ENCODE results near the gene UHRF2.
A peak's percentile ranks its signal among the peaks of the same experiment; 100 is the strongest.
"Not testable (repeated sequence)": the region's sequence is repeated elsewhere in the genome, so short reads cannot be mapped to it uniquely, and the experiment has no call there.

UHRF2 gene

DNA sequence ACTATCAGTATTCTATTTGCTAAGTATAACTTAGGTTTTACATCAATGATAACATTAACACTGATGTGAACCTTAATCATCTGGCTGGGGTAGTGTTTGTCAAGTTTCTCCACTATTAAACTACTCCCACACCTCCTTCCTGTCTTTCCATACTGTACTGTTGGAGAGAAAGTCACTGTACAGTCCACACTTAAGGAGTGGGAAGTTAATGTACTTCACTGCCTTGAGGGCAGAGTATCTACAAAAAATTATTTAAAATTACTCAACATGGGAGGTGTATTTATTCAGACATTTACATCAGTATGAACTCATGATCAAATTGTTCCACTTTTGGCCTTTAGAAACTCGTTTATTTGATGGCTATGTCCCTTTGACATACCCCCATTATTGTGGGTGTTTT, 11.9 kb downstream of the UHRF2 start:
- intact Hi-C loops (cut with DNase I): no loop called here
- no peak for DNase-seq

- no peak for DNase-seq
- intact Hi-C loops (cut with DNase I): no loop called here
Observed at GRCh38 chr9:6426117-6426516, 13.1 kb downstream of the UHRF2 start.

- no peak for DNase-seq
- intact Hi-C loops (cut with DNase I): no loop called here
Observed at GRCh38 chr9:6428940-6429889, 16.2 kb downstream of the UHRF2 start.

DNA sequence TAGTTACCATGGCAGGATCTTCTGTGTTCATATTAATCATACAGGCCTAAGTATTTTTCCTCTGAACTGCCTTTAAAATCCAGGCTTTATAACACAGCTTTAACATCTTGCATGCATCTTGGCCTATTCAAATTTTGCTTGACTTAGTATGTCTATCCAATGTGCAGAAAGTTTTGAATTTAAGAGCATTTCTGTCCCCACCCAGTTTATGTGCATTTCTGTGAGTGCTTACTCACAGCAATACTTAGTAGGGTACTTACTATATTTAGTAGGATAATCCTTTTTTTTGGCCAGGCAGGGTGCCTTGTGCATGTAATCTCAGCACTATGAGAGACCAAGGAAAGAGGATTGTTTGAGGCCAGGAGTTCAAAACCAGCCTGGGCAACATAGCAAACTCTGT, 18.0 kb downstream of the UHRF2 start:
- intact Hi-C loops (cut with DNase I): no loop called here
- DNase-seq: no peak

DNA sequence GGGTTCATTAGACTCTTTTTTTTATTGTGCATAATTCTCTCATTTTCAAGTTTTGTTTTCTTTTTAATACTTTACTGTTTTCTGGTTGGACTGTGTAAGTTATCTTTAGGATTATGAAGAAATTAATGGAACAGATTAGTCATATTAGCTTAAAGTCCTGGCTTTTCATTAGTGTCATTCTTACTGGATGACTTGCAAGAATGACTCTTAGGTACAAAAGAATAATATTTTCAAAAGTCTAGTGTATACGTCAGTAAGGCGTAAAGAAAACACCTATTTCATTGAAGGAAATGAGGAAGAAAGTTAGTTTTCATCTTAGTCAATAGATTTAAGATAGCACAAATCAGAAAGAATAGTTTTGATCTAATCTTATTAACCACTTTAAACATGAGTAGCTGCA, 20.4 kb downstream of the UHRF2 start:
- no peak for DNase-seq
- intact Hi-C loops (cut with DNase I): no loop called here

DNA sequence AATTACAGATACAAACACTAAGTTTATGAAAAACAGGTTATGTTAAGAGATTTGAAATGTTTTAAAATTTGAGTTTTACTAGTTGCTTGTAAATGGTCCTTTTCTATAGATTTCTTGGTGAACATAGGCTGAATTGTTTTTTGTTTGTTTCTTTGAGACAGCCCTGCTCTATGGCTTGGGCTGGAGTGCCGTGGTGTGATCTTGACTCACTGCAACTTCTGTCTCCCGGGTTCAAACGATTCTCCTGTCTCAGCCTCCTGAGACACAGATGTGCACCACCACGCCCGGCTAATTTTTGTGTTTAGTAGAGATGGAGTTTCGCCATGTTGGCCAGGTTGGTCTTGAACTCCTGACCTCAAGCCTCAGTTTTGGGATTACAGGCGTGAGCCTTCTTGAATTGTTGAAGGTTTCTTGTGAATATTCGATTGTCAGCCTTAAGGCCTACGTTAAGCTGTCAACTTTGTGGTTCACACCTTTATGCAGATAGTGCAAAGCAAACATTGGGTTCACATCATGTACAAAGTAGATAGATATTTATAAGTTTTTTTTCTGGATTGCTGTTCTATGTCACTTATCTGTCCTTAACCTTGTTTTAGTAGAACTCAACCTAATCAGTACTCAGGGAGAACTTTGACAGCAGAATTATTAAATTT, 26.2 kb downstream of the UHRF2 start:
- DNase-seq: no peak

GRCh38 chr9:6440405-6440804, 27.4 kb downstream of the UHRF2 start:
- intact Hi-C loops (cut with DNase I): no loop called here
- DNase-seq: no peak

More for the DNA sequence above, 26.2 kb downstream of the UHRF2 start:
- intact Hi-C loops (cut with DNase I): no loop called here

DNA sequence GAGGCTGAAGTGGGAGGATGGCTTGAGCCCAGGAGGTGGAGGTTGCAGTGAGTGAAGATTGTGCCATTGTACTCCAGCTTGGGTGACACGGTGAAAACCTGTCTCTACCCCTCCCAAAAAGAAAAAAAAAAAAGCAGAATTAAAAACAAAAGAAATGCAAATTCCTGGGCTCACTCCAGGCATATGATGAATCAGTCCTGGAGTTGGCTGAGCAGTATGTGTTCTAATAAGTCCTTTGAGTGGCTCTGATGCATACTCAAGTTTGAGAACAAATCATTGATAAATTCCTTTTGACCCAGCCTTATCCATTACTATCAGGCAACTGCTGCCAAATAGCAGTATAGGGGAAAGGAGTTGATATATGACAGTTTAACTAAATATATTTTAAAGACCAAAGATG, 28.3 kb downstream of the UHRF2 start:
- no peak for DNase-seq
- intact Hi-C loops (cut with DNase I): no loop called here

DNA sequence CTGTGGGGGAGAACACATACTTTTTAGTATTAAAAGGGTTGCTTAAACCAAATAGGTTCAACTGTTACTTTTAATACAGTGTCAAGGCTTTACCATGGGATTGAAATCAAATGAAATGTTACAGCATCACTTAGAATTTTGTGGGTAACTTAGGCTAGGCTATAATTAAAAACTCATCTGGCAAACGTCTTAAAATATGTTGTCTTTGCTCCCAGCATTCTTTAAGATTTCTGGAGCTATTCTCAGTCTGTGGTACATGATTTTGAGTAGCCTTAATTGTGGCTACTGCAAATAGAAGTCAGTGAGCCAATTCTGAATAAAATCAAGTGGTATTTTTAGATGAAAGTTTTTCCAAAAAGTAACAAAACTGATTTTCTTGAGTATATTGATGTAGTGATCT, 30.7 kb downstream of the UHRF2 start:
- DNase-seq: no peak
- intact Hi-C loops (cut with DNase I): no loop called here

GRCh38 chr9:6444128-6444527, 31.1 kb downstream of the UHRF2 start:
- intact Hi-C loops (cut with DNase I): no loop called here
- DNase-seq: no peak

- intact Hi-C loops (cut with DNase I): no loop called here
- no peak for DNase-seq
Observed at GRCh38 chr9:6449086-6449485, 36.1 kb downstream of the UHRF2 start.

DNA sequence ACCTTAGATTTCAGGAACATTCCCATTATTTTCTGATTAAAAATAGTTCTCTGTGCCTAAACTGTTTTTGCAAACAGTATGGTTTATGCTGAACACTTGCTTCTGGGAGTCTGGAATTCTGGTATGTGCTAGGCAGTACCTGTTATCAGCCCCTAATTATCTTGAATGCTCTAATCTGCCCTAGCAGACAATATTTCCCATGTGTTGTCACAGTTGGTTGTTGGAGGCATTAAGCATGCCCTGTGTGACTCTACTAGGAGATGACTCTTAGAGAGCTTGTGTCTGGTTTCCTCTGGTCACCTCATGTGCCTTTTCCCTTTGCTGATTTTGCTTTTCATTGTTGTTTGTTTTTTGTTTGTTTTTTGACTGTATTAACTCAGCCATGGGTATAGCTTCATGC, 36.6 kb downstream of the UHRF2 start:
- intact Hi-C loops (cut with DNase I): no loop called here
- no peak for DNase-seq

GRCh38 chr9:6450641-6451375, 37.8 kb downstream of the UHRF2 start:
- DNase-seq: no peak

GRCh38 chr9:6455292-6455691, 42.3 kb downstream of the UHRF2 start:
- intact Hi-C loops (cut with DNase I): not testable (repeated sequence)

More at GRCh38 chr9:6450641-6451375, 37.8 kb downstream of the UHRF2 start:
- intact Hi-C loops (cut with DNase I): no loop called here

DNA sequence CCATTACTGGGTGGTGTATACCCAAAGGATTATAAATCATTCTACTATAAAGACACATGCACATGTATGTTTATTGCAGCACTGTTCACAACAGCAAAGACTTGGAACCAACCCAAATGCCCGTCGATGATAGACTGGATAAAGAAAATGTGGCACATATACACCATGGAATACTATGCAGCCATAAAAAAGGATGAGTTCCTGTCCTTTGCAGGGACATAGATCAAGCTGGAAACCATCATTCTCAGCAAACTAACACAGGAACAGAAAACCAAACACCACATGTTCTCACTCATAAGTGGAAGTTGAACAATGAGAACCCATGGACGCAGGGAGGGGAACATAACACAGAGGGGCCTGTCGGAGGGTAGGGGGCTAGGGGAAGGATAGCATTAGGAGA, 45.7 kb downstream of the UHRF2 start:
- intact Hi-C loops (cut with DNase I); DNase-seq: not testable (repeated sequence)

More at GRCh38 chr9:6455292-6455691, 42.3 kb downstream of the UHRF2 start:
- not testable (repeated sequence) for DNase-seq

GRCh38 chr9:6459718-6460117, 46.7 kb downstream of the UHRF2 start:
- intact Hi-C loops (cut with DNase I): no loop called here
- no peak for DNase-seq

- DNase-seq: no peak
- intact Hi-C loops (cut with DNase I): no loop called here
Observed at GRCh38 chr9:6460189-6460768, 47.3 kb downstream of the UHRF2 start.

DNA sequence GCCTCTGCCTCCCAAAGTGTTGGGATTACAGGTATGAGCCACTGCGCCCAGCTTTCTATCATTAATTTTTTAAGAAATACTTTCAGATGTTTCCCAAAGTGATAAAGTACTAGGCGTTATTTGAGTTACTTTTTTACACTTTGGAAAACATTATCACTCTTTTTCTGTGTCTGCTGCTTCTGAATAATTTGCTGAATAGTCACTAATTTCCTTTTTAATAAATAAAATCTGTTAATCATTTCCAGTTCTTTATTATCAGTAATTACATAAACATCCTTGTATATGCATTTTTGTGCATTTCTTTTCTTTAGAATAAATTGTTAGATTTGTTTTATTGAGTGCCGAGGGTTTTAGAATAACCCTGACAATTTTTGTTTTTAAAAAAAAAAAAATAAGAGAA, 48.6 kb downstream of the UHRF2 start:
- no peak for DNase-seq
- intact Hi-C loops (cut with DNase I): no loop called here

GRCh38 chr9:6467006-6467625, 54.1 kb downstream of the UHRF2 start:
- intact Hi-C loops (cut with DNase I): no loop called here
- DNase-seq: peak in 5 of 42 donors; percentile 18 to 49 (median 20)

Measured in head of caudate nucleus (tissue), 42 donors.